Keratinocyte (primary cell): ENCODE data around the gene PRDX1. TPM values are rescaled to one million over a fixed set of nuclear protein-coding genes. Genes with fewer than 3 reads are reported as not detected.

ENCODE experiments used
- DNase-seq: peaks from one replicate; pipeline ENCODE4 v3.0.0-alpha.2; 2011; ENCODE audit warnings: low read depth, missing footprints, low spot score
- FAIRE-seq: peaks from 2 replicates; lab custom pipeline; 2011; peaks lifted over from hg19 to GRCh38; lab: Jason Lieb, UNC
- H2AFZ ChIP-seq: 2 replicates; pipeline ENCODE4 v1.6.0; 2012; ENCODE audit warnings: low read length, control low read depth, inconsistent platforms; ENCODE audit not compliant: control insufficient read depth
- H3K27ac ChIP-seq: 2 replicates; pipeline ENCODE4 v1.5.1; 2011; ENCODE audit warnings: low read length; ENCODE audit not compliant: control insufficient read depth, insufficient read depth
- H3K27me3 ChIP-seq: 3 replicates; pipeline ENCODE4 v1.6.0; 2011; ENCODE audit warnings: low read length; ENCODE audit not compliant: control insufficient read depth, insufficient read depth; ENCODE audit errors: extremely low read depth
- H3K36me3 ChIP-seq, 2 experiments: 2 replicates in 1 of 2; 3 replicates in 1 of 2; pipeline ENCODE4 v1.5.1; 2011; ENCODE audit warnings: low read length in 2 of 2, mild to moderate bottlenecking in 1 of 2; ENCODE audit not compliant: control insufficient read depth in 2 of 2, insufficient read depth in 2 of 2; ENCODE audit errors: extremely low read depth in 1 of 2
- H3K4me1 ChIP-seq: 3 replicates; pipeline ENCODE4 v1.5.1; 2011; ENCODE audit warnings: low read length; ENCODE audit not compliant: control insufficient read depth, insufficient read depth; ENCODE audit errors: extremely low read depth
- H3K4me2 ChIP-seq: 3 replicates; pipeline ENCODE4 v1.6.0; 2011; ENCODE audit warnings: low read depth, low read length; ENCODE audit not compliant: control insufficient read depth, insufficient read depth; ENCODE audit errors: extremely low read depth
- H3K4me3 ChIP-seq, 3 experiments: fragments of 200-600 bp in 1 of 3; sonication (generic) in 1 of 3; 2 replicates in 2 of 3; 3 replicates in 1 of 3; pipeline ENCODE4 v1.5.1; 2011 to 2016; ENCODE audit warnings: low read length in 3 of 3, mild to moderate bottlenecking in 3 of 3, control low read depth in 2 of 3, inconsistent platforms in 1 of 3, low read depth in 1 of 3, mixed read lengths in 1 of 3, mixed run types in 1 of 3, moderate library complexity in 1 of 3; ENCODE audit not compliant: control insufficient read depth in 2 of 3, insufficient read depth in 2 of 3; ENCODE audit errors: extremely low read depth in 1 of 3
- H3K79me2 ChIP-seq: 2 replicates; pipeline ENCODE4 v1.6.0; 2012; ENCODE audit warnings: low read length; ENCODE audit not compliant: control insufficient read depth, insufficient read depth
- H3K9ac ChIP-seq: 3 replicates; pipeline ENCODE4 v1.6.0; 2011; ENCODE audit warnings: low read length; ENCODE audit not compliant: control insufficient read depth, insufficient read depth; ENCODE audit errors: extremely low read depth
- H3K9me1 ChIP-seq: 3 replicates; pipeline ENCODE4 v1.6.0; 2011; ENCODE audit warnings: low read length; ENCODE audit not compliant: control insufficient read depth, insufficient read depth; ENCODE audit errors: extremely low read depth
- H3K9me3 ChIP-seq: 2 replicates; pipeline ENCODE4 v1.5.1; 2012; ENCODE audit warnings: low read depth, low read length; ENCODE audit not compliant: control insufficient read depth
- H4K20me1 ChIP-seq: 3 replicates; pipeline ENCODE4 v1.6.0; 2011; ENCODE audit warnings: low read length; ENCODE audit not compliant: control insufficient read depth, insufficient read depth; ENCODE audit errors: extremely low read depth
- EZH2 ChIP-seq: IDR thresholded peaks from one replicate; pipeline ENCODE4 v1.6.1; 2012; ENCODE audit warnings: inconsistent platforms, mild to moderate bottlenecking, low read length, moderate library complexity
- dilution Hi-C: fragments of 300-500 bp; cut with MboI; formaldehyde crosslinking; loops from one replicate; pipeline ENCODE4 v1.7.0; 2020; ENCODE audit warnings: low sequenced_read_pairs; ENCODE audit not compliant: extremely low pct_ligation_motif_present
- polyA plus RNA-seq, 5 experiments: library from polyadenylated mRNA; depleted of rRNA in 3 of 5; stranded (reverse) in 3 of 5; stranded (forward) in 1 of 5; unstranded in 1 of 5; fragments of >200 nt; gene quantifications; 1 replicate in 1 of 5; 2 replicates in 3 of 5; 3 replicates in 1 of 5; pipeline versions ENCODE4 v1.2.1 to v1.2.3, GENCODE V29; 2011 to 2012; ENCODE audit warnings: missing spikeins in 2 of 5, low read depth in 1 of 5, low replicate concordance in 1 of 5
- TF ChIP-seq, protein P1 (sequence below), 3 experiments: IDR thresholded peaks in 1 of 3; conservative IDR thresholded peaks in 1 of 3; optimal IDR thresholded peaks in 1 of 3; 2 replicates in 2 of 3; 3 replicates in 1 of 3; pipeline versions ENCODE3 to v1.5.1; 2011; ENCODE audit warnings: low read length in 3 of 3, mild to moderate bottlenecking in 3 of 3, moderate library complexity in 2 of 3, control low read depth in 1 of 3, inconsistent platforms in 1 of 3; ENCODE audit not compliant: insufficient read depth in 2 of 3; ENCODE audit errors: extremely low read depth in 1 of 3

PRDX1 gene
- polyA plus RNA-seq, 1 donor (not counting 4 experiments of a cell fraction or from before 2014, with no cell fraction given): 1,251 TPM

DNA sequence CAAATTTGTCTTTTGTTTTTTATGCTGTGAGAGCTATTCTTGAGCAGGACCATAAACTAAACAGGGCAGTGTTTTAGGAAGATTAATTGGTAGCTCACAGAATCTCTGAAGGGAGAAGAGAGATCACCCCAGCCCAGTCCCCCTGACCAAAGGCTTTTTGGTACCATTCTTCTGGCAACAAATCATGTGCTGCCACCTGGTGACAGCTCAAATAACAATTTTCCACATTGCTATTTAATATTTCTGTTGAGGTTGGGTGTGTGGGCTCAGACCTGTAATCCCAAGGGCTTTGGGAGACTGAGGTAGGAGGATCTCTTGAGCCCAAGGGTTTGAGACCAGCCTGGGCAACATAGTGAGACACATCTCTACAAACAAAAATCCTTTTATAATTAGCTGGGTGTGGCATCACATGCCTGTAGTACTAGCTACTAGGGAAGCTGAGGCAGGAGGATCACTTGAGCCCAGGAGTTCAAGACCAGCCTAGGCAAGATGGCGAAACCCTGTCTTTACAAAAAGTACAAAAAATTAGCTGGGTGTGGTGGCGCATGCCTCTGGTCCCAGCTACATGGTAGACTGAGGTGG, 28.5 kb downstream of the PRDX1 start:
- no peak overlapping the region for H3K9ac ChIP-seq
- H3K9me1 ChIP-seq: no peaks in the 10 kb centered on the region
- no peaks in the 10 kb centered on the region for H3K27me3 ChIP-seq
- H3K36me3 ChIP-seq: no peaks in the 10 kb centered on the region
- no peak overlapping the region for H2AFZ ChIP-seq
- FAIRE-seq (no peak), DNase-seq (no peak)
- H3K27ac ChIP-seq: no peak overlapping the region
- H3K4me3 ChIP-seq: no peak overlapping the region
- no peaks in the 10 kb centered on the region for H3K79me2 ChIP-seq
- H3K4me1 ChIP-seq: peaks cover 20% of the 10 kb centered on the region
- no peaks in the 10 kb centered on the region for H4K20me1 ChIP-seq
- H3K9me3 ChIP-seq: no peaks in the 10 kb centered on the region
- H3K4me2 ChIP-seq: no peak overlapping the region
- TF ChIP-seq, protein P1, sequence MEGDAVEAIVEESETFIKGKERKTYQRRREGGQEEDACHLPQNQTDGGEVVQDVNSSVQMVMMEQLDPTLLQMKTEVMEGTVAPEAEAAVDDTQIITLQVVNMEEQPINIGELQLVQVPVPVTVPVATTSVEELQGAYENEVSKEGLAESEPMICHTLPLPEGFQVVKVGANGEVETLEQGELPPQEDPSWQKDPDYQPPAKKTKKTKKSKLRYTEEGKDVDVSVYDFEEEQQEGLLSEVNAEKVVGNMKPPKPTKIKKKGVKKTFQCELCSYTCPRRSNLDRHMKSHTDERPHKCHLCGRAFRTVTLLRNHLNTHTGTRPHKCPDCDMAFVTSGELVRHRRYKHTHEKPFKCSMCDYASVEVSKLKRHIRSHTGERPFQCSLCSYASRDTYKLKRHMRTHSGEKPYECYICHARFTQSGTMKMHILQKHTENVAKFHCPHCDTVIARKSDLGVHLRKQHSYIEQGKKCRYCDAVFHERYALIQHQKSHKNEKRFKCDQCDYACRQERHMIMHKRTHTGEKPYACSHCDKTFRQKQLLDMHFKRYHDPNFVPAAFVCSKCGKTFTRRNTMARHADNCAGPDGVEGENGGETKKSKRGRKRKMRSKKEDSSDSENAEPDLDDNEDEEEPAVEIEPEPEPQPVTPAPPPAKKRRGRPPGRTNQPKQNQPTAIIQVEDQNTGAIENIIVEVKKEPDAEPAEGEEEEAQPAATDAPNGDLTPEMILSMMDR (optimal IDR thresholded peaks at IDR 0.05 in 1 of 3, IDR thresholded peaks at IDR 0.05 in 1 of 3, conservative IDR thresholded peaks at IDR 0.05 in 1 of 3; ENCODE audit: extremely low read depth in 1 of 3, insufficient read depth in 2 of 3, low read length in 3 of 3): peak; percentile 41 to 66 (median 56)
- TF ChIP-seq EZH2: no peak
- dilution Hi-C loops: no loop called here

DNA sequence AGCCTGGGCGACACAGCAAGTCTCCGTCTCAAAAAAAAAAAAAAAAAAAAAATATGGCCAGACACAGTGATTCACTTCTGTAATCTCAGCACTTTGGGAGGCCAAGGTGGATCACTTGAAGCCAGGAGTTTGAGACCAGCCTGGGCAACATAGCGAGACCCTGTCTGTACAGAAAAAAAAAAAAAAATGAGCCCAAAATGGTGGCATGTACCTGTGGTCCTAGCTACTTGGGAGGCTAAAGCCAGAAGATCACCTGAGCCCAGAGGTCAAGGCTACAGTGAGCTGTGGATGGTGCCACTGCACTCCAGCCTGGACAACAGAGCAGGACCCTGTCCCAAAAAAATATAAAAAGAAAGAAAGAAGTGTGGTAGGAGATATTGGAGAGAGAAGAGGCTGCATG, 29.0 kb downstream of the PRDX1 start:
- Histone ChIP-seq H3K9ac (no peak overlapping the region), H3K4me2 (no peak overlapping the region), H4K20me1 (no peaks in the 10 kb centered on the region), H3K9me3 (no peaks in the 10 kb centered on the region), H3K79me2 (no peaks in the 10 kb centered on the region), H3K9me1 (no peaks in the 10 kb centered on the region), H3K4me3 (no peak overlapping the region), H3K27me3 (no peaks in the 10 kb centered on the region), H3K4me1 (peaks cover 20% of the 10 kb centered on the region), H3K27ac (no peak overlapping the region), H3K36me3 (no peaks in the 10 kb centered on the region), H2AFZ (no peak overlapping the region)
- TF ChIP-seq, protein P1 (optimal IDR thresholded peaks at IDR 0.05 in 1 of 3, IDR thresholded peaks at IDR 0.05 in 1 of 3, conservative IDR thresholded peaks at IDR 0.05 in 1 of 3; ENCODE audit: extremely low read depth in 1 of 3, insufficient read depth in 2 of 3, low read length in 3 of 3): no peak
- TF ChIP-seq EZH2: no peak
- dilution Hi-C loops: no loop called here
- no peak for DNase-seq
- FAIRE-seq: no peak
